K562 (cell line): Measurements from ENCODE around the gene RANGAP1. TPM values are rescaled to one million over a fixed set of nuclear protein-coding genes. Genes with fewer than 3 reads are reported as not detected.

Source experiments
- RAD51 ChIP-seq: fragments of 450-650 bp; IDR thresholded peaks from 2 replicates; pipeline ENCODE4 v1.7.1; 2016; ENCODE audit warnings: low read depth, mild to moderate bottlenecking, borderline replicate concordance
- RBM25 ChIP-seq: fragments of 200-400 bp; formaldehyde crosslinking; IDR thresholded peaks from 2 replicates; pipeline ENCODE4 v1.6.1; 2018; ENCODE audit warnings: low read length, low read depth, moderate library complexity; ENCODE audit not compliant: severe bottlenecking
- SAFB2 ChIP-seq: fragments of 200-400 bp; formaldehyde crosslinking; IDR thresholded peaks from 2 replicates; pipeline ENCODE4 v1.6.1; 2018; ENCODE audit warnings: borderline replicate concordance, low read length, low read depth, moderate library complexity; ENCODE audit not compliant: severe bottlenecking
- TBL1XR1 ChIP-seq, 2 experiments: IDR thresholded peaks; 2 replicates each; pipeline ENCODE4 v1.6.1; 2012; ENCODE audit warnings: improper control_type of control experiment in 2 of 2, low read length in 2 of 2, mild to moderate bottlenecking in 1 of 2
- ZNF134 ChIP-seq: fragments of 250-450 bp; sonication (Bioruptor Pico); conservative IDR thresholded peaks from 2 replicates; pipeline ENCODE4 v1.4.0; 2020
- ZNF699 ChIP-seq: fragments of 250-450 bp; sonication (Bioruptor Pico); IDR thresholded peaks from 2 replicates; pipeline ENCODE4 v1.8.0; 2021; ENCODE audit warnings: mild to moderate bottlenecking, moderate library complexity; ENCODE audit not compliant: insufficient replicate concordance
- polyA plus RNA-seq, 8 experiments: library from polyadenylated mRNA; depleted of rRNA in 4 of 8; stranded (reverse) in 5 of 8; unstranded in 3 of 8; fragments of >200 nt; fragmentation: Nextera tagmentation in 2 of 8; fragmentation: Illumina TruSeq in 1 of 8; extraction: Ambion mirVana in 2 of 8; extraction: Trizol in 1 of 8; gene quantifications; 2 replicates each; pipeline versions ENCODE4 v1.2.1 to v1.2.3, GENCODE V29; 2011 to 2014; ENCODE audit warnings: inconsistent platforms in 1 of 8, missing spikeins in 1 of 8
- total RNA-seq, 7 experiments: library from RNA; depleted of rRNA in 6 of 7; stranded (reverse); fragments of >200 nt in 6 of 7; fragmentation: Illumina TruSeq in 2 of 7; extraction: Trizol in 2 of 7; gene quantifications; 2 replicates each; pipeline versions ENCODE4 v1.2.1 to v1.2.3, GENCODE V29; 2011 to 2021; ENCODE audit warnings: low replicate concordance in 1 of 7
- TF ChIP-seq, protein P1 (sequence below): sonication (generic); formaldehyde crosslinking; IDR thresholded peaks from 2 replicates; pipeline ENCODE4 v1.8.1; 2023; ENCODE audit warnings: missing genetic modification reagents, mild to moderate bottlenecking, borderline replicate concordance

The RANGAP1 gene
- total and polyA plus RNA-seq, 9 of the 15 experiments (the other 6 are each of a cell fraction or from before 2014, with no cell fraction given): 2.1 to 104 (median 50.6) TPM

DNA sequence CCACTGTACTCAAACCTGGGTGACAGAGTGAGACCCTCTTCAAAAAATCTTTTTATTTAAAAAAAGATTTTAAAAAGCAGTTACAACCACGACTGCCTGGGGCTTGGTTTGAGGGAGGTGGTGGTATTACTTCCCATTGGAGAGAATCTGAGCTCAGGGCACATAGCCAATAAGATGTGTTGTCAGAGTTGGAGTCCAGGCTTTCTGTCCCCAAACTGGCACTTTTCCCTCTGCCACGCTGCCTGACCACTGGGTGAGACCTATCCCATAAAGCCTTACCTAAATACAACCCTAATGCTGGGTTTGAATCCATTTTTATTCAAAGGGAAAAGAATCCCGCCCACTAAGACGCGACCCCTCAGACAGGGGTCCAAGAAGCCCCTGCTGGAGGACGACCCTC lies 56.8 kb downstream of the RANGAP1 start (continued):
- no peak for TF ChIP-seq SAFB2
- TF ChIP-seq TBL1XR1 (IDR thresholded peaks at IDR 0.05; ENCODE audit: low read length in 2 of 2): no peak
- no peak for TF ChIP-seq RAD51
- no peak for TF ChIP-seq RBM25
- TF ChIP-seq, protein P1, sequence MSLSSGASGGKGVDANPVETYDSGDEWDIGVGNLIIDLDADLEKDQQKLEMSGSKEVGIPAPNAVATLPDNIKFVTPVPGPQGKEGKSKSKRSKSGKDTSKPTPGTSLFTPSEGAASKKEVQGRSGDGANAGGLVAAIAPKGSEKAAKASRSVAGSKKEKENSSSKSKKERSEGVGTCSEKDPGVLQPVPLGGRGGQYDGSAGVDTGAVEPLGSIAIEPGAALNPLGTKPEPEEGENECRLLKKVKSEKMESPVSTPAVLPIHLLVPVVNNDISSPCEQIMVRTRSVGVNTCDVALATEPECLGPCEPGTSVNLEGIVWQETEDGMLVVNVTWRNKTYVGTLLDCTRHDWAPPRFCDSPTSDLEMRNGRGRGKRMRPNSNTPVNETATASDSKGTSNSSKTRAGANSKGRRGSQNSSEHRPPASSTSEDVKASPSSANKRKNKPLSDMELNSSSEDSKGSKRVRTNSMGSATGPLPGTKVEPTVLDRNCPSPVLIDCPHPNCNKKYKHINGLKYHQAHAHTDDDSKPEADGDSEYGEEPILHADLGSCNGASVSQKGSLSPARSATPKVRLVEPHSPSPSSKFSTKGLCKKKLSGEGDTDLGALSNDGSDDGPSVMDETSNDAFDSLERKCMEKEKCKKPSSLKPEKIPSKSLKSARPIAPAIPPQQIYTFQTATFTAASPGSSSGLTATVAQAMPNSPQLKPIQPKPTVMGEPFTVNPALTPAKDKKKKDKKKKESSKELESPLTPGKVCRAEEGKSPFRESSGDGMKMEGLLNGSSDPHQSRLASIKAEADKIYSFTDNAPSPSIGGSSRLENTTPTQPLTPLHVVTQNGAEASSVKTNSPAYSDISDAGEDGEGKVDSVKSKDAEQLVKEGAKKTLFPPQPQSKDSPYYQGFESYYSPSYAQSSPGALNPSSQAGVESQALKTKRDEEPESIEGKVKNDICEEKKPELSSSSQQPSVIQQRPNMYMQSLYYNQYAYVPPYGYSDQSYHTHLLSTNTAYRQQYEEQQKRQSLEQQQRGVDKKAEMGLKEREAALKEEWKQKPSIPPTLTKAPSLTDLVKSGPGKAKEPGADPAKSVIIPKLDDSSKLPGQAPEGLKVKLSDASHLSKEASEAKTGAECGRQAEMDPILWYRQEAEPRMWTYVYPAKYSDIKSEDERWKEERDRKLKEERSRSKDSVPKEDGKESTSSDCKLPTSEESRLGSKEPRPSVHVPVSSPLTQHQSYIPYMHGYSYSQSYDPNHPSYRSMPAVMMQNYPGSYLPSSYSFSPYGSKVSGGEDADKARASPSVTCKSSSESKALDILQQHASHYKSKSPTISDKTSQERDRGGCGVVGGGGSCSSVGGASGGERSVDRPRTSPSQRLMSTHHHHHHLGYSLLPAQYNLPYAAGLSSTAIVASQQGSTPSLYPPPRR (CRISPR knock-in tag): no peak
- no peak for TF ChIP-seq ZNF134 (CRISPR knock-in tag)
- TF ChIP-seq ZNF699 (CRISPR knock-in tag): no peak
